Measurements from ENCODE around the gene SMTN.

GRCh38 chr22:31094021-31094551 is 13.0 kb downstream of the SMTN start:
- no peak for TF ChIP-seq CTCF (IDR thresholded peaks at IDR 0.05)
- no peak for TF ChIP-seq POLR2A (IDR thresholded peaks at IDR 0.05)
